ENCODE measurements around the gene NOS1AP.

GRCh38 chr1:162134646-162135045, 65.2 kb downstream of the NOS1AP start:
- no peak for TF ChIP-seq CTCF (IDR thresholded peaks at IDR 0.05)
- no peak for TF ChIP-seq POLR2A (IDR thresholded peaks at IDR 0.05)

Measured in lower leg skin (tissue), 3 donors.